ENCODE results near the gene SMAD3.

DNA sequence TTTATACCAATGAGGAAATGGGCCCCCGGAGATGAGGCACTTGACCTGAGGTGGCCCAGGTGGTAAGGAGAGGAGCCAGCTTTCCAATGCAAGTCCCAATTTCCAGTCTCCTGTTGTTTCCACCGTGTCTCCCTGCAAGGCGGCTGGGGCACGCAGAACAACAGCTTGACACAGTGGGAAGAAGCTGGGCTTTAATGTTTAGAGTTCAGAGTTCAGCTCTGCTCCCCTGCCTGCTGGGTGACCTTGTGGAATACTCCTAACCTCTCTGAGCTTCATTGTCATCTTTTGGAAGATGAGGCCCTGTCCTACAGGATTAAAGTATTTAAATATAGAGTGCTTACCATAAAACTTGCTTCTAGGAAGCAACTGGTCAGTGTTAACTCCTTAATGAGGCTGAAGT lies 80.3 kb downstream of the SMAD3 start:
- TF ChIP-seq, protein P1, sequence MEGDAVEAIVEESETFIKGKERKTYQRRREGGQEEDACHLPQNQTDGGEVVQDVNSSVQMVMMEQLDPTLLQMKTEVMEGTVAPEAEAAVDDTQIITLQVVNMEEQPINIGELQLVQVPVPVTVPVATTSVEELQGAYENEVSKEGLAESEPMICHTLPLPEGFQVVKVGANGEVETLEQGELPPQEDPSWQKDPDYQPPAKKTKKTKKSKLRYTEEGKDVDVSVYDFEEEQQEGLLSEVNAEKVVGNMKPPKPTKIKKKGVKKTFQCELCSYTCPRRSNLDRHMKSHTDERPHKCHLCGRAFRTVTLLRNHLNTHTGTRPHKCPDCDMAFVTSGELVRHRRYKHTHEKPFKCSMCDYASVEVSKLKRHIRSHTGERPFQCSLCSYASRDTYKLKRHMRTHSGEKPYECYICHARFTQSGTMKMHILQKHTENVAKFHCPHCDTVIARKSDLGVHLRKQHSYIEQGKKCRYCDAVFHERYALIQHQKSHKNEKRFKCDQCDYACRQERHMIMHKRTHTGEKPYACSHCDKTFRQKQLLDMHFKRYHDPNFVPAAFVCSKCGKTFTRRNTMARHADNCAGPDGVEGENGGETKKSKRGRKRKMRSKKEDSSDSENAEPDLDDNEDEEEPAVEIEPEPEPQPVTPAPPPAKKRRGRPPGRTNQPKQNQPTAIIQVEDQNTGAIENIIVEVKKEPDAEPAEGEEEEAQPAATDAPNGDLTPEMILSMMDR (IDR thresholded peaks at IDR 0.05), result no peak
- TF ChIP-seq EP300 (IDR thresholded peaks at IDR 0.05) (no peak), POLR2AphosphoS5 (IDR thresholded peaks at IDR 0.05) (no peak), POLR2A (IDR thresholded peaks at IDR 0.05) (no peak)

Measured in suprapubic skin (tissue), 4 donors.